ENCODE data around the gene AAR2. TPM values are rescaled to one million over a fixed set of nuclear protein-coding genes. Genes with fewer than 3 reads are reported as not detected.

The AAR2 gene
- polyA plus RNA-seq, 1 of the 3 experiments (the other 2 are of a cell fraction): 17.4 TPM

DNA sequence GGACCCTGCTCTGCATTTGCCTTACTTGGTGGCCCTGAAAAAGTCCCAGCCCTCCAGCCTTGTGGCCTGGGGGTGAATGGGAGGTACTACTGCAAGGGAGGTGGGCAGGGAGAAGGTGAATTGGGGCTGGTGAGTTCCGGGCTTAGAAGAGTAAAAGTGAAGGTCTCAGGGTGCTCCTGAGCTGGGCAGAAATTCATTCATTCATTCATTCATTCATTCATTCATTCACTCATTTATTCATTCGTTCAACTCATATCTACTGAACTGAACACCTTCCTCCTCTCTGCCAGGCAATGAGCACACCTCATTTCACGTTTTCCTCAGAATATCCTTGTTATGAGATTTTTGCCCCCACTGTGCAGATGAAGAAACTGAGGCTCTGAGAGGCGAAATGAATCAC is 63.2 kb downstream of the AAR2 start:
- Histone ChIP-seq H2AFZ (ENCODE audit: low read depth) (no peak overlapping the region), H3K4me3 (ENCODE audit: low read depth in 2 of 2, low read length in 1 of 2) (no peak overlapping the region), H3K9me2 (no peaks in the 10 kb centered on the region), H3K9ac (no peak overlapping the region), H3F3A (replicated peaks; ENCODE audit: insufficient read depth) (no peaks in the 10 kb centered on the region), H3K27me3 (ENCODE audit: insufficient read depth) (peaks cover 10% of the 10 kb centered on the region), H3K4me1 (ENCODE audit: control insufficient read depth in 1 of 2, insufficient read depth in 2 of 2, low read depth in 1 of 2, low read length in 1 of 2) (no peaks in the 10 kb centered on the region), H3K4me2 (no peak overlapping the region), H3K9me3 (no peaks in the 10 kb centered on the region), H3K36me3 (replicated peaks in 1 of 2; ENCODE audit: control insufficient read depth in 1 of 2, insufficient read depth in 2 of 2, low read length in 1 of 2) (no peaks in the 10 kb centered on the region), H4K20me1 (ENCODE audit: insufficient read depth) (no peaks in the 10 kb centered on the region), H3K27ac (ENCODE audit: low read depth in 2 of 2, low read length in 1 of 2) (no peak overlapping the region), H3K79me2 (ENCODE audit: insufficient read depth) (no peaks in the 10 kb centered on the region)
- no peak for TF ChIP-seq JUND (IDR thresholded peaks at IDR 0.05)
- no peak for TF ChIP-seq EP300 (IDR thresholded peaks at IDR 0.05; ENCODE audit: borderline replicate concordance in 1 of 2, low read depth in 1 of 2, low read length in 1 of 2)
- TF ChIP-seq SMC3 (IDR thresholded peaks at IDR 0.05; ENCODE audit: low read depth, low read length): no peak
- TF ChIP-seq ELF1 (IDR thresholded peaks at IDR 0.05): no peak
- TF ChIP-seq RFX5 (IDR thresholded peaks at IDR 0.05; ENCODE audit: low read length): no peak
- TF ChIP-seq, protein P1, sequence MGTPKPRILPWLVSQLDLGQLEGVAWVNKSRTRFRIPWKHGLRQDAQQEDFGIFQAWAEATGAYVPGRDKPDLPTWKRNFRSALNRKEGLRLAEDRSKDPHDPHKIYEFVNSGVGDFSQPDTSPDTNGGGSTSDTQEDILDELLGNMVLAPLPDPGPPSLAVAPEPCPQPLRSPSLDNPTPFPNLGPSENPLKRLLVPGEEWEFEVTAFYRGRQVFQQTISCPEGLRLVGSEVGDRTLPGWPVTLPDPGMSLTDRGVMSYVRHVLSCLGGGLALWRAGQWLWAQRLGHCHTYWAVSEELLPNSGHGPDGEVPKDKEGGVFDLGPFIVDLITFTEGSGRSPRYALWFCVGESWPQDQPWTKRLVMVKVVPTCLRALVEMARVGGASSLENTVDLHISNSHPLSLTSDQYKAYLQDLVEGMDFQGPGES (IDR thresholded peaks at IDR 0.05; ENCODE audit: low read depth, low read length): no peak
- no peak for TF ChIP-seq TEAD4 (IDR thresholded peaks at IDR 0.05; ENCODE audit: borderline replicate concordance, insufficient read depth)
- DNase-seq: no peak
- WGBS (ENCODE audit: low lambda C conversion rate): 14% methylated on average over 4 of the region's 4 CpGs
- ChIA-PET CTCF (interaction anchor here (1.3 kb wide), 1 partner anchor 140 kb away, joined by 3 read pairs; no protein-coding TSS in a partner anchor), POLR2A (no interaction called here)

DNA sequence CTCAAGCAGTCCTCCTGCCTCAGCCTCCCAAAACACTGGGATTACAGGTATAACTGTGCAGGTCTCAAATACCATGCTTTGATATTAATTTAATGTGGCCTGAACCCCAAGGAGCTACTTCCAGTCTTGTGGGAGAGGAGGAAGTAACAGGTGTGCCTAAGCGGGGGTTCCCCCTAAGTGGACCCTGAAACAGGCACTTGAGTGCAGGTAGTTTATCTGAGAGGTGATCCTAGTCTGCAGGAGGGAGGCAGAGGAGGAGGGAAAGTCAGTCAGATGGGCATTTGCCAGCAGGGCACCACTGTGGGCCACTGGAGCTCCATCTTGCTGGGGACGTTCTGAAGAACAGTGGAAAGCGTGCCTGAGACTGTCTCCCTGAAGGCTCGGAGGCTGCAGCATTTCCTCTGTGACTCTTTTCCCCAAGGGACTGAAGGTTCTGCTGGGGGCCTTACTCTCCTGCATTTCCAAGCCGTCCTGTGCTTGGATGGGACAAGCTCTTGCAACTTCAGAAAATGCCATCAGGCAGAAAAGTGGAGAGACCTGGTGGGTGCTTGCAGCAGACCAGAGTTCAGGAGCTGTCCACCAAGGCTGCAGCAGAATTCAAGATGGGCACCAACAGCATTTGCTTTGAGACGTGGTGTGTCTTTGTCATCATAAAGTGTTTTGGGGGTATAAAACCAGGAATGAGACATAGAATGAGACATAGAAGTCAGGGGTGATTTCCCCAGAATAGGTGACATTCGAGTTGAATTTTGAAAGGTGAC is 65.3 kb downstream of the AAR2 start:
- no peak overlapping the region for H3K9ac ChIP-seq
- peaks cover 0 to 2% of the 10 kb centered on the region in 2 experiments; a peak in 1 of 4 replicates for H3K4me1 ChIP-seq (ENCODE audit: control insufficient read depth in 1 of 2, insufficient read depth in 2 of 2, low read depth in 1 of 2, low read length in 1 of 2)
- H3K4me2 ChIP-seq: no peak overlapping the region
- H3K27me3 ChIP-seq (ENCODE audit: insufficient read depth): peaks cover 27% of the 10 kb centered on the region
- no peaks in the 10 kb centered on the region for H3K9me2 ChIP-seq
- no peaks in the 10 kb centered on the region for H3F3A ChIP-seq (replicated peaks; ENCODE audit: insufficient read depth)
- H3K79me2 ChIP-seq (ENCODE audit: insufficient read depth): no peaks in the 10 kb centered on the region
- ChIA-PET CTCF (interaction anchor here (0.8 to 1.7 kb wide), 5 partner anchors 28 to 585 kb away, joined by 3 to 7 read pairs (median 3); no protein-coding TSS in a partner anchor), POLR2A (interaction anchor here (0.7 kb wide), 1 partner anchor 50 kb away, joined by 4 read pairs; no protein-coding TSS in a partner anchor)
- no peaks in the 10 kb centered on the region for H3K36me3 ChIP-seq (replicated peaks in 1 of 2; ENCODE audit: control insufficient read depth in 1 of 2, insufficient read depth in 2 of 2, low read length in 1 of 2)
- no peak overlapping the region for H3K4me3 ChIP-seq (ENCODE audit: low read depth in 2 of 2, low read length in 1 of 2)
- no peak overlapping the region for H3K27ac ChIP-seq (ENCODE audit: low read depth in 2 of 2, low read length in 1 of 2)
- DNase-seq: no peak
- no peak overlapping the region for H2AFZ ChIP-seq (ENCODE audit: low read depth)
- H3K9me3 ChIP-seq: no peaks in the 10 kb centered on the region
- 47% methylated on average over 7 of the region's 7 CpGs for WGBS (ENCODE audit: low lambda C conversion rate)
- no peaks in the 10 kb centered on the region for H4K20me1 ChIP-seq (ENCODE audit: insufficient read depth)
- TF ChIP-seq, protein P2, sequence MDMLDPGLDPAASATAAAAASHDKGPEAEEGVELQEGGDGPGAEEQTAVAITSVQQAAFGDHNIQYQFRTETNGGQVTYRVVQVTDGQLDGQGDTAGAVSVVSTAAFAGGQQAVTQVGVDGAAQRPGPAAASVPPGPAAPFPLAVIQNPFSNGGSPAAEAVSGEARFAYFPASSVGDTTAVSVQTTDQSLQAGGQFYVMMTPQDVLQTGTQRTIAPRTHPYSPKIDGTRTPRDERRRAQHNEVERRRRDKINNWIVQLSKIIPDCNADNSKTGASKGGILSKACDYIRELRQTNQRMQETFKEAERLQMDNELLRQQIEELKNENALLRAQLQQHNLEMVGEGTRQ (IDR thresholded peaks at IDR 0.05; ENCODE audit: borderline replicate concordance, low read depth, low read length): no peak
- TF ChIP-seq, protein P3, sequence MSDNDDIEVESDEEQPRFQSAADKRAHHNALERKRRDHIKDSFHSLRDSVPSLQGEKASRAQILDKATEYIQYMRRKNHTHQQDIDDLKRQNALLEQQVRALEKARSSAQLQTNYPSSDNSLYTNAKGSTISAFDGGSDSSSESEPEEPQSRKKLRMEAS (IDR thresholded peaks at IDR 0.05; ENCODE audit: low read depth): no peak
- no peak for TF ChIP-seq EP300 (IDR thresholded peaks at IDR 0.05; ENCODE audit: borderline replicate concordance in 1 of 2, low read depth in 1 of 2, low read length in 1 of 2)
- TF ChIP-seq CHD2 (IDR thresholded peaks at IDR 0.05; ENCODE audit: low read length, partially characterized antibody): no peak
- TF ChIP-seq EZH2phosphoT487 (IDR thresholded peaks at IDR 0.05; ENCODE audit: borderline replicate concordance, low read depth): no peak
- no peak for TF ChIP-seq NRF1 (IDR thresholded peaks at IDR 0.05; ENCODE audit: low read depth, low read length)
- TF ChIP-seq ELF1 (IDR thresholded peaks at IDR 0.05): no peak
- TF ChIP-seq POLR2AphosphoS5 (IDR thresholded peaks at IDR 0.05; ENCODE audit: low read depth, low read length): no peak
- TF ChIP-seq TAF1 (IDR thresholded peaks at IDR 0.05; ENCODE audit: borderline replicate concordance, low read depth, low read length): no peak
- no peak for TF ChIP-seq FOSL2 (IDR thresholded peaks at IDR 0.05; ENCODE audit: borderline replicate concordance, low read depth)
- TF ChIP-seq MXI1 (IDR thresholded peaks at IDR 0.05; ENCODE audit: low read depth, low read length): no peak
- no peak for TF ChIP-seq RXRA (IDR thresholded peaks at IDR 0.05; ENCODE audit: borderline replicate concordance, low read depth)
- TF ChIP-seq, protein P4, sequence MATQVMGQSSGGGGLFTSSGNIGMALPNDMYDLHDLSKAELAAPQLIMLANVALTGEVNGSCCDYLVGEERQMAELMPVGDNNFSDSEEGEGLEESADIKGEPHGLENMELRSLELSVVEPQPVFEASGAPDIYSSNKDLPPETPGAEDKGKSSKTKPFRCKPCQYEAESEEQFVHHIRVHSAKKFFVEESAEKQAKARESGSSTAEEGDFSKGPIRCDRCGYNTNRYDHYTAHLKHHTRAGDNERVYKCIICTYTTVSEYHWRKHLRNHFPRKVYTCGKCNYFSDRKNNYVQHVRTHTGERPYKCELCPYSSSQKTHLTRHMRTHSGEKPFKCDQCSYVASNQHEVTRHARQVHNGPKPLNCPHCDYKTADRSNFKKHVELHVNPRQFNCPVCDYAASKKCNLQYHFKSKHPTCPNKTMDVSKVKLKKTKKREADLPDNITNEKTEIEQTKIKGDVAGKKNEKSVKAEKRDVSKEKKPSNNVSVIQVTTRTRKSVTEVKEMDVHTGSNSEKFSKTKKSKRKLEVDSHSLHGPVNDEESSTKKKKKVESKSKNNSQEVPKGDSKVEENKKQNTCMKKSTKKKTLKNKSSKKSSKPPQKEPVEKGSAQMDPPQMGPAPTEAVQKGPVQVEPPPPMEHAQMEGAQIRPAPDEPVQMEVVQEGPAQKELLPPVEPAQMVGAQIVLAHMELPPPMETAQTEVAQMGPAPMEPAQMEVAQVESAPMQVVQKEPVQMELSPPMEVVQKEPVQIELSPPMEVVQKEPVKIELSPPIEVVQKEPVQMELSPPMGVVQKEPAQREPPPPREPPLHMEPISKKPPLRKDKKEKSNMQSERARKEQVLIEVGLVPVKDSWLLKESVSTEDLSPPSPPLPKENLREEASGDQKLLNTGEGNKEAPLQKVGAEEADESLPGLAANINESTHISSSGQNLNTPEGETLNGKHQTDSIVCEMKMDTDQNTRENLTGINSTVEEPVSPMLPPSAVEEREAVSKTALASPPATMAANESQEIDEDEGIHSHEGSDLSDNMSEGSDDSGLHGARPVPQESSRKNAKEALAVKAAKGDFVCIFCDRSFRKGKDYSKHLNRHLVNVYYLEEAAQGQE (IDR thresholded peaks at IDR 0.05; ENCODE audit: low read depth, low read length): no peak
- no peak for TF ChIP-seq YY1 (IDR thresholded peaks at IDR 0.05; ENCODE audit: low read depth)
- no peak for TF ChIP-seq RFX5 (IDR thresholded peaks at IDR 0.05; ENCODE audit: low read length)
- TF ChIP-seq, protein P5, sequence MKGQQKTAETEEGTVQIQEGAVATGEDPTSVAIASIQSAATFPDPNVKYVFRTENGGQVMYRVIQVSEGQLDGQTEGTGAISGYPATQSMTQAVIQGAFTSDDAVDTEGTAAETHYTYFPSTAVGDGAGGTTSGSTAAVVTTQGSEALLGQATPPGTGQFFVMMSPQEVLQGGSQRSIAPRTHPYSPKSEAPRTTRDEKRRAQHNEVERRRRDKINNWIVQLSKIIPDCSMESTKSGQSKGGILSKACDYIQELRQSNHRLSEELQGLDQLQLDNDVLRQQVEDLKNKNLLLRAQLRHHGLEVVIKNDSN (IDR thresholded peaks at IDR 0.05; ENCODE audit: borderline replicate concordance, low read depth): no peak

All from SK-N-SH (cell line).